ENCODE results near the gene FTCDNL1.

Gene FTCDNL1

GRCh38 chr2:199742884-199743283, 108.1 kb downstream of the FTCDNL1 start:
- DNase-seq (ENCODE audit: low read depth): no peak

- DNase-seq (ENCODE audit: low read depth): no peak
Measured at GRCh38 chr2:199740111-199740428, 110.9 kb downstream of the FTCDNL1 start.

GRCh38 chr2:199739413-199740110, 111.4 kb downstream of the FTCDNL1 start:
- DNase-seq (ENCODE audit: low read depth): peak; percentile 16

- no peak for DNase-seq (ENCODE audit: low read depth)
Measured at GRCh38 chr2:199738727-199739412, 112.1 kb downstream of the FTCDNL1 start.

GRCh38 chr2:199734651-199735050, 116.3 kb downstream of the FTCDNL1 start:
- no peak for DNase-seq (ENCODE audit: low read depth)

- no peak for DNase-seq (ENCODE audit: low read depth)
Measured at GRCh38 chr2:199734011-199734410, 117.0 kb downstream of the FTCDNL1 start.

GRCh38 chr2:199727801-199728200, 123.2 kb downstream of the FTCDNL1 start:
- no peak for DNase-seq (ENCODE audit: low read depth)

- no peak for DNase-seq (ENCODE audit: low read depth)
Measured at GRCh38 chr2:199727306-199727705, 123.7 kb downstream of the FTCDNL1 start.

GRCh38 chr2:199718074-199718473, 132.9 kb downstream of the FTCDNL1 start:
- no peak for DNase-seq (ENCODE audit: low read depth)

GRCh38 chr2:199717587-199717907, 133.4 kb downstream of the FTCDNL1 start:
- DNase-seq (ENCODE audit: low read depth): no peak

GRCh38 chr2:199716807-199717586, 134.0 kb downstream of the FTCDNL1 start:
- no peak for DNase-seq (ENCODE audit: low read depth)

- DNase-seq (ENCODE audit: low read depth): no peak
Measured at GRCh38 chr2:199713746-199714145, 137.2 kb downstream of the FTCDNL1 start.

GRCh38 chr2:199710551-199710950, 140.4 kb downstream of the FTCDNL1 start:
- DNase-seq (ENCODE audit: low read depth): no peak
